SU-DHL-6 (cell line): ENCODE data around the gene LHPP.

Source experiments
- CTCF ChIP-seq: fragments of 200-600 bp; sonication (generic); IDR thresholded peaks from one replicate; pipeline ENCODE4 v1.5.1; 2017; ENCODE audit warnings: antibody characterized with exemption, mild to moderate bottlenecking, low read length, moderate library complexity; ENCODE audit not compliant: insufficient read depth, poor library complexity, severe bottlenecking
- EZH2phosphoT487 ChIP-seq: fragments of 200-600 bp; sonication (generic), shearing (Covaris generic); conservative IDR thresholded peaks from 2 replicates; pipeline ENCODE4 v1.6.1; 2018; ENCODE audit warnings: mild to moderate bottlenecking, antibody characterized with exemption, low read length, moderate library complexity, mixed read lengths

GRCh38 chr10:124619195-124619594 is 157.6 kb downstream of the LHPP start:
- TF ChIP-seq CTCF (no peak), EZH2phosphoT487 (no peak)
